Measurements from ENCODE around the gene MYO9B.
"Not testable (repeated sequence)": the region's sequence is repeated elsewhere in the genome, so short reads cannot be mapped to it uniquely, and the experiment has no call there.

Gene MYO9B

DNA sequence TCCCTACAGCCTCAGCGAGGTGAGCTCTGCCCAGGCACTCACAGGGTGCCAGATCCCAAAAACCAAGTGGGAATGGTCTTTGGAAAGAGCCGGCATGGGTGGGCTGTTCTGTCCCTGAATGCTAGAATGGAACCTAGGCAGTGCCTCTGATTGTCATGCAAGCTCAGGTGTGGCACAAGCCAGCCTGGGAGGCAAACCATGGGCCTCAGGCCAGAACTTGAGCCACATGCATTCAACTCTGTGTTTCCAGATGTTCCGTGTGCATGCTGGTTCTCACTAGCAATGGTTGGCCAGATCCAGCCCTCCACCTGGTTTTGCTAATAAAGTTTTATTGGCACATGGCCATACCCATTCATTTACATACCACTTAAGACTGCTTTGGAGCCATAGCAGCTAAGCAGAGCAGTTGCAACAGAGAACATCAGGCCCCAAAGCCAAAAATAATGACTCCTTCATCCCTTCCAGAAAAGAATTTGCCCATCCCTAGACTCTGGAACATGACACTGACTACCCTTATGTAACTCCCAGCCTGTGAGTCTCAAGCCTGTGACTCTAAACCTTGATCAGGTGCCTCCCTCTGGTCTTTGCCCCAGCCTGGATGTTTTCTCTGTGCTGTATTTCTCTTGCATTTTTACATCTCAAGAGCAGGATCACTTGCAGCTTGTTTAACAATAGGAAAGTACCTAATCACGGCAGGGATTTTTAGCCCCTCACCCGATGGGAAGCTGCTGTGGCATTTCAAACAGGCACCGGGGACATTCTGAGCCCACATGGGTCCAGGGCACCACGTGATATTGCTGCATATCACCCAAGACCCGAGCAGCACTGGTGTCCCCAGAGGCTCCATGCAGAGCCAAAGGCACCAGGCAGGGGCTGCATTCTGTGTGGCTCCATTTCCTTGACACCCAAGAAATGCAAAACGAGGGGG lies 84.2 kb downstream of the MYO9B start:
- H3K4me3 Mint-ChIP-seq = no peak overlapping the region
- H3K27me3 Mint-ChIP-seq = no peaks in the 10 kb centered on the region
- H3K4me1 Mint-ChIP-seq = no peaks in the 10 kb centered on the region
- H3K9me3 Mint-ChIP-seq = no peaks in the 10 kb centered on the region
- no peak overlapping the region for H3K27ac Mint-ChIP-seq
- peaks cover 22% of the 10 kb centered on the region for H3K36me3 Mint-ChIP-seq

GRCh38 chr19:17160908-17161307 lies 85.3 kb downstream of the MYO9B start:
- Mint-ChIP-seq H3K4me3 (no peak overlapping the region), H3K9me3 (no peaks in the 10 kb centered on the region), H3K27ac (no peak overlapping the region)

DNA sequence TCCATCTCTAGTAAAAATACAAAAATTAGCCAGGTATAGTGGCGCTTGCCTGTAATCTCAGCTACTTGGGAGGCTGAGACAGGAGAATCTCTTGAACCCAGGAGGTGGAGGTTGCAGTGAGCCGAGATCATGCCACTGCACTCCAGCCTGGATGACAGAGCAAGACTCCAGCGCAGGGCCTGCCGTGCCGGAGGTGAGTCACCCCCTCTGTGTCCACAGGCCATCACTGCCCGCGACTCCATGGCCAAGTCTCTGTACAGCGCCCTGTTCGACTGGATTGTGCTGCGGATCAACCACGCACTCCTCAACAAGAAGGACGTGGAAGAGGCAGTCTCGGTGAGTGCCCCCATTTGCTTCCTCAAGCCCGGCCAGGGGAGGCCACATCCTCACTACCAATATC lies 86.6 kb downstream of the MYO9B start:
- H3K4me3 Mint-ChIP-seq, H3K9me3 Mint-ChIP-seq, H3K27ac Mint-ChIP-seq, H3K27me3 Mint-ChIP-seq, H3K4me1 Mint-ChIP-seq: not testable (repeated sequence)
- peaks cover 23% of the 10 kb centered on the region for H3K36me3 Mint-ChIP-seq

More at GRCh38 chr19:17160908-17161307, 85.3 kb downstream of the MYO9B start:
- peaks cover 24% of the 10 kb centered on the region for H3K36me3 Mint-ChIP-seq
- no peaks in the 10 kb centered on the region for H3K27me3 Mint-ChIP-seq
- H3K4me1 Mint-ChIP-seq = no peaks in the 10 kb centered on the region

GRCh38 chr19:17162580-17162979 lies 87.0 kb downstream of the MYO9B start:
- no peaks in the 10 kb centered on the region for H3K27me3 Mint-ChIP-seq
- H3K4me1 Mint-ChIP-seq = no peaks in the 10 kb centered on the region
- no peak overlapping the region for H3K4me3 Mint-ChIP-seq
- H3K27ac Mint-ChIP-seq = no peak overlapping the region
- H3K9me3 Mint-ChIP-seq = no peaks in the 10 kb centered on the region
- peaks cover 23% of the 10 kb centered on the region for H3K36me3 Mint-ChIP-seq

DNA sequence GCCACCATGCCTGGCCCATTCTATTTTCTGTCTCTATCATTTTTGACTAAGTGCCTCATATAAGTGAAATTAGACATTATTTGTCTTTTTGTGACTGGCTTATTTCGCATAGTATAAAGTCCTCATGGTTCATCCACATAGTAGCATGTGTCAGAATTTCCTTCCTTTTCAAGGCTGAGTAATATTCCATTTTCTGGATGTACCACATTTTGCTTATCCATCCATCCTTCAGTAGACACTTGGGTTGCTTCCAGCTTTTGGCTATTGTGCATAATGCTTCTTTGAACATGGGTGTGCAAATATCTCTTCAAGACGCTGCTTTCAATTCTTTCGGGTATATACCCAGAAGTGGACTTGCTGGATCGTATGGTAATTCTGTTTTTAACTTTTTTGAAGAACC lies 88.1 kb downstream of the MYO9B start:
- Mint-ChIP-seq H3K27me3 (no peaks in the 10 kb centered on the region), H3K4me3 (no peak overlapping the region), H3K4me1 (no peaks in the 10 kb centered on the region), H3K9me3 (no peaks in the 10 kb centered on the region), H3K36me3 (peaks cover 25% of the 10 kb centered on the region), H3K27ac (no peak overlapping the region)

DNA sequence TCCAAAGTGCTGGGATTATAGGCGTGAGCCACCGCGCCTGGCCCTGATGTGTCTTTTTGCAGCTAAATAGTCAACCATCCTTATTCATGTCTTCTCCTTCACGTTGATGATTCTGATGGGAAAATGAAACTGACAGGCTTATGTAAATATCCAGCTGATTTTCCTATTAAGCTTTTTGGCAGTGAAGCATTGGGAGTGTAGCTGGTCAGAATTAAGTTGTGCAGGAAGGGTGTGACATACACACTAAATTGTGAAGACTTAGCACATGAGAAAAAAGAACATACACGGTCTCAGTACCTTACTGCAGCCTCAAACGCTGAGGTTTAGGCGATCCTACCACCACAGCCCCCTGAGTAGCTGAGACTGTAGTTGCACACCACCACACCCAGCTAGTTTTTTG lies 89.1 kb downstream of the MYO9B start:
- H3K27ac Mint-ChIP-seq = no peak overlapping the region
- no peak overlapping the region for H3K4me3 Mint-ChIP-seq
- H3K36me3 Mint-ChIP-seq = peaks cover 25% of the 10 kb centered on the region

DNA sequence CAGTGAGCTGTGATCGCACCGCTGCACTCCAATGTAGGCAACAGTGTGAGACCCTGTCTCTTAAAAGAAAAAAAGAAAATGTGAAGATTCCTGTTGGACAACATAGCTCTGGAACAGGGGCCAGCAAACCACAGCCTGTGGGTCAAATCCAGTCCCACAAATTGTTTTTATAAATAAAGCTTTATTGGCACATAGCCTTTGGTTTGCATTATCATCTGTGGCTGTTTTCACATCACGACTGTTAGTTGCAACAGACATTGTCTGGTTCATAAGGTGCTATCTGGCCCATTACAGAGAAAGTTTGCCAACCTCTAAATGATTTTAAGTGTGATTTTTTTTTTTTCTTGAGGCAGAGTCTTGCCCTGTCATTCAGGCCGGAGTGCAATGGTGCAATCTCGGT lies 90.1 kb downstream of the MYO9B start:
- H3K36me3 Mint-ChIP-seq = peaks cover 22% of the 10 kb centered on the region
- no peaks in the 10 kb centered on the region for H3K4me1 Mint-ChIP-seq
- H3K9me3 Mint-ChIP-seq = no peaks in the 10 kb centered on the region
- H3K27me3 Mint-ChIP-seq = no peaks in the 10 kb centered on the region
- peak overlapping the region; percentile 46 for H3K27ac Mint-ChIP-seq
- no peak overlapping the region for H3K4me3 Mint-ChIP-seq

More for the DNA sequence above, 89.1 kb downstream of the MYO9B start:
- Mint-ChIP-seq H3K9me3 (no peaks in the 10 kb centered on the region), H3K27me3 (no peaks in the 10 kb centered on the region), H3K4me1 (no peaks in the 10 kb centered on the region)

- H3K4me3 Mint-ChIP-seq = no peak overlapping the region
Observed at GRCh38 chr19:17170538-17171297, 95.1 kb downstream of the MYO9B start.

DNA sequence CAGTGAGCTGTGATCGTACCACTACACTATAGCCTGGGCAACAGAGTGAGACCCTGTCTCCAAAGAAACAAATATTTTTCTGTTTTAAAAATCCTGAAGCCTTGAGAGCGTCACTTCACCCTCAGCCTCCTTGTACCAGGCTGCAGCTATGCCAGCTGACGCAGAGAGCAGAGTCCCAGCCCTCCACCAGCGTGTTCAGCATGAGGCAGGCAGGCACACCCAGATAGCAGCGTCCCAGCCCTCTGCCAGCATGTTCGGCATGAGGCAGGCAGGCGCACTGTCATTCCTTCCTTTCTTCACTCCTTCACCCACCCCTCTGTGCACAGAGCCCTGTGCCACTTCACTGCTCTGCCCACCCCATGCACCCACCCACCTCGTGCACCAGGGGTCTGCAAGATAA lies 96.3 kb downstream of the MYO9B start:
- no peak overlapping the region for H3K27ac Mint-ChIP-seq
- no peaks in the 10 kb centered on the region for H3K27me3 Mint-ChIP-seq
- H3K4me3 Mint-ChIP-seq = no peak overlapping the region
- H3K4me1 Mint-ChIP-seq = no peaks in the 10 kb centered on the region
- peaks cover 2% of the 10 kb centered on the region for H3K36me3 Mint-ChIP-seq
- no peaks in the 10 kb centered on the region for H3K9me3 Mint-ChIP-seq

More at GRCh38 chr19:17170538-17171297, 95.1 kb downstream of the MYO9B start:
- Mint-ChIP-seq H3K36me3 (peaks cover 2% of the 10 kb centered on the region), H3K4me1 (no peaks in the 10 kb centered on the region), H3K27me3 (no peaks in the 10 kb centered on the region), H3K27ac (no peak overlapping the region), H3K9me3 (no peaks in the 10 kb centered on the region)

- Mint-ChIP-seq H3K36me3 (peaks cover 2% of the 10 kb centered on the region), H3K27me3 (no peaks in the 10 kb centered on the region), H3K9me3 (no peaks in the 10 kb centered on the region), H3K4me3 (no peak overlapping the region), H3K4me1 (no peaks in the 10 kb centered on the region), H3K27ac (peak overlapping the region; percentile 41)
Observed at GRCh38 chr19:17172624-17173345, 97.2 kb downstream of the MYO9B start.

- peaks cover 3% of the 10 kb centered on the region for H3K4me1 Mint-ChIP-seq
- peaks cover 4% of the 10 kb centered on the region for H3K36me3 Mint-ChIP-seq
- no peak overlapping the region for H3K27ac Mint-ChIP-seq
- no peaks in the 10 kb centered on the region for H3K9me3 Mint-ChIP-seq
- no peaks in the 10 kb centered on the region for H3K27me3 Mint-ChIP-seq
- H3K4me3 Mint-ChIP-seq = no peak overlapping the region
Observed at GRCh38 chr19:17178291-17178690, 102.7 kb downstream of the MYO9B start.

GRCh38 chr19:17180997-17181702 lies 105.6 kb downstream of the MYO9B start:
- Mint-ChIP-seq H3K4me1 (peaks cover 18% of the 10 kb centered on the region), H3K4me3 (no peak overlapping the region), H3K9me3 (no peaks in the 10 kb centered on the region), H3K27ac (peak overlapping the region; percentile 55), H3K27me3 (no peaks in the 10 kb centered on the region), H3K36me3 (peaks cover 6% of the 10 kb centered on the region)

GRCh38 chr19:17183271-17183761 lies 107.7 kb downstream of the MYO9B start:
- H3K27me3 Mint-ChIP-seq = no peaks in the 10 kb centered on the region
- H3K9me3 Mint-ChIP-seq = no peaks in the 10 kb centered on the region
- H3K4me1 Mint-ChIP-seq = peaks cover 18% of the 10 kb centered on the region
- peak overlapping the region; percentile 96 for H3K27ac Mint-ChIP-seq
- H3K4me3 Mint-ChIP-seq = peak overlapping the region; percentile 88
- peaks cover 8% of the 10 kb centered on the region for H3K36me3 Mint-ChIP-seq

DNA sequence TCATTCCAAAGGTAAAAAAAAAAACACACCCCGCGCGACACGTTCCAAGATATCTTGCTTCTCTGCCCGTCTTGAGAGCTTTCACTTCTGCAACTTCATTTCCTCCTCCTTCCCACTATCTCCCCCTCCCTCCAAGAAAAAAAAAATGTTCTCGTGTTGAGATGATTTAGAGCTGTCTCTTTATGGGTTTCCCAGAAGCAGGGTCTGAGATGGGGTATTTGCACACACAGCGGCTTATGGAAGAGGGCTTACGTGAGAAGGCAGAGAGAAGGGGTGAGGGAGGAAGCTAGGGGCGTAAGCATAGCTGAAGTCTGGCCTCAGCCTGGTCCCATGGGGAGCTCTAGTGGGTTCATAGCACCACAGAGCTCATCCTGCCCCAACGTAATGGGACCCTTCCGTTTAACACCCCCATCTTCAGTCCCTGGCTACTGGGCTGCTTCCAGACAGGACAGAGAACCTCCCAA lies 108.3 kb downstream of the MYO9B start:
- Mint-ChIP-seq H3K27ac (peak overlapping the region; percentile 96), H3K4me1 (peaks cover 18% of the 10 kb centered on the region), H3K4me3 (peak overlapping the region; percentile 88), H3K9me3 (no peaks in the 10 kb centered on the region), H3K36me3 (peaks cover 9% of the 10 kb centered on the region), H3K27me3 (no peaks in the 10 kb centered on the region)

- no peaks in the 10 kb centered on the region for H3K9me3 Mint-ChIP-seq
- no peaks in the 10 kb centered on the region for H3K27me3 Mint-ChIP-seq
- H3K4me3 Mint-ChIP-seq = peak overlapping the region; percentile 88
- H3K27ac Mint-ChIP-seq = peak overlapping the region; percentile 96
- H3K4me1 Mint-ChIP-seq = peaks cover 18% of the 10 kb centered on the region
- H3K36me3 Mint-ChIP-seq = peaks cover 9% of the 10 kb centered on the region
Observed at GRCh38 chr19:17184371-17184841, 108.8 kb downstream of the MYO9B start.

Measured in activated naive CD4-positive, alpha-beta T cell treated with anti-CD3 and anti-CD28 coated beads, Interleukin-2, amount 50 U/mL, for 24 hours (primary cell).